Uterus (tissue), 2 donors: ENCODE data around the gene TXNRD2.

Experiments used
- POLR2A ChIP-seq, 2 donors: fragments of 450-650 bp; IDR thresholded peaks; one replicate each; pipeline ENCODE4 v1.6.1; 2016; ENCODE audit warnings: antibody characterized with exemption in 2 of 2, mild to moderate bottlenecking in 1 of 2, moderate library complexity in 1 of 2
- TF ChIP-seq, protein P1 (sequence below), 4 experiments: fragments of 200-600 bp in 2 of 4; fragments of 450-650 bp in 2 of 4; sonication (generic) in 2 of 4; IDR thresholded peaks; one replicate each; pipeline ENCODE4 v1.5.1; 2016 to 2019; ENCODE audit warnings: antibody characterized with exemption in 4 of 4, mild to moderate bottlenecking in 2 of 4, moderate library complexity in 1 of 4

DNA sequence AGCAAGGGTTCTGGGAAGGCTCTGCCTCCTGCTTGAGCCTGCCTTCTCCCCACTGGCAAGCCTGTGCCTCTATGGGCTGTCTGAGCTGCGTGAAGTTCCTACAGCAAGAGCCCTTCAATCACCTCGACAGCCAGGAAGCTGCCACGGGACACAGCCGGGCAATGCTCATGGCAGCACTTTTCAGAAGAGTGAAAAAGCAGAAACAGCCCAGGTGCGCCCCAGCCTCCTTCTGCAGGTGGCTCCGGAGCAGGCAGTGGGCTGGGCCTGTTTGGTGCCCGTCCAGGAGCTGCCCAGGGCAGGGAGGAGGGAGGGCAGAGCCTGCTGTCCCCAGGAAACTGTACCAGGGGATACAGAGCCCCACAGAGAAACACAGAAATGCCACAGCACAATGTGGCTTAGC is 24.7 kb downstream of the TXNRD2 start:
- TF ChIP-seq, protein P1, sequence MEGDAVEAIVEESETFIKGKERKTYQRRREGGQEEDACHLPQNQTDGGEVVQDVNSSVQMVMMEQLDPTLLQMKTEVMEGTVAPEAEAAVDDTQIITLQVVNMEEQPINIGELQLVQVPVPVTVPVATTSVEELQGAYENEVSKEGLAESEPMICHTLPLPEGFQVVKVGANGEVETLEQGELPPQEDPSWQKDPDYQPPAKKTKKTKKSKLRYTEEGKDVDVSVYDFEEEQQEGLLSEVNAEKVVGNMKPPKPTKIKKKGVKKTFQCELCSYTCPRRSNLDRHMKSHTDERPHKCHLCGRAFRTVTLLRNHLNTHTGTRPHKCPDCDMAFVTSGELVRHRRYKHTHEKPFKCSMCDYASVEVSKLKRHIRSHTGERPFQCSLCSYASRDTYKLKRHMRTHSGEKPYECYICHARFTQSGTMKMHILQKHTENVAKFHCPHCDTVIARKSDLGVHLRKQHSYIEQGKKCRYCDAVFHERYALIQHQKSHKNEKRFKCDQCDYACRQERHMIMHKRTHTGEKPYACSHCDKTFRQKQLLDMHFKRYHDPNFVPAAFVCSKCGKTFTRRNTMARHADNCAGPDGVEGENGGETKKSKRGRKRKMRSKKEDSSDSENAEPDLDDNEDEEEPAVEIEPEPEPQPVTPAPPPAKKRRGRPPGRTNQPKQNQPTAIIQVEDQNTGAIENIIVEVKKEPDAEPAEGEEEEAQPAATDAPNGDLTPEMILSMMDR (IDR thresholded peaks at IDR 0.05): no peak
- no peak for TF ChIP-seq POLR2A (IDR thresholded peaks at IDR 0.05)
